Coronary artery (tissue), 2 donors: ENCODE results near the gene SPATA16.
"Not testable (repeated sequence)": the region's sequence is repeated elsewhere in the genome, so short reads cannot be mapped to it uniquely, and the experiment has no call there.

Experiments used
- DNase-seq: peaks from one replicate; pipeline ENCODE4 v3.0.0-alpha.2; 2017; ENCODE audit warnings: low spot score
- H3K27ac ChIP-seq, 2 donors: fragments of 200-600 bp; sonication (generic); one replicate each; pipeline ENCODE4 v1.5.1; 2016 to 2019
- H3K4me3 ChIP-seq: fragments of 200-600 bp; sonication (generic); 2 replicates; pipeline ENCODE4 v1.5.1; 2016; ENCODE audit warnings: mild to moderate bottlenecking, moderate library complexity
- TF ChIP-seq, protein P1 (sequence below): fragments of 200-600 bp; sonication (generic); IDR thresholded peaks from one replicate; pipeline ENCODE4 v1.5.1; 2019; ENCODE audit warnings: antibody characterized with exemption

SPATA16 gene

GRCh38 chr3:172965256-172965655 lies 175.8 kb downstream of the SPATA16 start:
- DNase-seq, result no peak
- no peak overlapping the region for H3K4me3 ChIP-seq
- TF ChIP-seq, protein P1, sequence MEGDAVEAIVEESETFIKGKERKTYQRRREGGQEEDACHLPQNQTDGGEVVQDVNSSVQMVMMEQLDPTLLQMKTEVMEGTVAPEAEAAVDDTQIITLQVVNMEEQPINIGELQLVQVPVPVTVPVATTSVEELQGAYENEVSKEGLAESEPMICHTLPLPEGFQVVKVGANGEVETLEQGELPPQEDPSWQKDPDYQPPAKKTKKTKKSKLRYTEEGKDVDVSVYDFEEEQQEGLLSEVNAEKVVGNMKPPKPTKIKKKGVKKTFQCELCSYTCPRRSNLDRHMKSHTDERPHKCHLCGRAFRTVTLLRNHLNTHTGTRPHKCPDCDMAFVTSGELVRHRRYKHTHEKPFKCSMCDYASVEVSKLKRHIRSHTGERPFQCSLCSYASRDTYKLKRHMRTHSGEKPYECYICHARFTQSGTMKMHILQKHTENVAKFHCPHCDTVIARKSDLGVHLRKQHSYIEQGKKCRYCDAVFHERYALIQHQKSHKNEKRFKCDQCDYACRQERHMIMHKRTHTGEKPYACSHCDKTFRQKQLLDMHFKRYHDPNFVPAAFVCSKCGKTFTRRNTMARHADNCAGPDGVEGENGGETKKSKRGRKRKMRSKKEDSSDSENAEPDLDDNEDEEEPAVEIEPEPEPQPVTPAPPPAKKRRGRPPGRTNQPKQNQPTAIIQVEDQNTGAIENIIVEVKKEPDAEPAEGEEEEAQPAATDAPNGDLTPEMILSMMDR, result no peak
- H3K27ac ChIP-seq, result no peak overlapping the region

DNA sequence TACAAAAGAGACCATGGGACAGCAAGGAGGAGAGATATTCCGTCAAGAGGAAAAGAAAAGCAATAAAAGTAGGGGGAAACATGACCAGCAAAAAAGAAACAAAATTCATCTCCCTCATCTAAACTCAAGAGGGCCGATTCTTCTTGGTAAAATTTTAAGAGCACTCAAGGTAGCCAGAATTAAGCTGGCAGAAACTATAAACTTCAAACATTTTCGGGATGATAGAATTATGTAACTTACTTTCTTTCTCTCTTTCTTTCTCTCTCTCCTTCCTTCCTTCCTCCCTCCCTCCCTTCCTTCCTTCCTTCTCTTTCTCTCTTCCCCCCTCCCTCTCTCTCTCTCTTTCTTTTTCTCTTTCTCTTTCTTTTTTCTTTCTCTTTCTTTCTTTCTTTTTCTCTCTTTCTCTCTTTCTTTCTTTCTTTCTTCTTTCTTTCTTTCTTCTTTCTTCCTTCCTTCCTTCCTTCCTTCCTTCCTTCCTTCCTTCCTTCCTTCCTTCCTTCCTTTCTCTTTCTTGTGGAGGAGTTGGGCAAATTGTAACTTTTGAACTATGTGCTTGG lies 180.3 kb downstream of the SPATA16 start:
- not testable (repeated sequence) for H3K27ac ChIP-seq, H3K4me3 ChIP-seq, DNase-seq

GRCh38 chr3:172958565-172958964 lies 182.5 kb downstream of the SPATA16 start:
- H3K27ac ChIP-seq, result no peak overlapping the region
- H3K4me3 ChIP-seq, result no peak overlapping the region
- DNase-seq, result no peak
- TF ChIP-seq, protein P1, result no peak

- TF ChIP-seq, protein P1, result no peak
- DNase-seq, result no peak
- Histone ChIP-seq H3K4me3 (no peak overlapping the region), H3K27ac (no peak overlapping the region)
Measured at GRCh38 chr3:172953571-172953970, 187.5 kb downstream of the SPATA16 start.

- DNase-seq, result no peak
- TF ChIP-seq, protein P1, result no peak
- no peak overlapping the region for H3K27ac ChIP-seq
- no peak overlapping the region for H3K4me3 ChIP-seq
Measured at GRCh38 chr3:172951511-172951910, 189.5 kb downstream of the SPATA16 start.

DNA sequence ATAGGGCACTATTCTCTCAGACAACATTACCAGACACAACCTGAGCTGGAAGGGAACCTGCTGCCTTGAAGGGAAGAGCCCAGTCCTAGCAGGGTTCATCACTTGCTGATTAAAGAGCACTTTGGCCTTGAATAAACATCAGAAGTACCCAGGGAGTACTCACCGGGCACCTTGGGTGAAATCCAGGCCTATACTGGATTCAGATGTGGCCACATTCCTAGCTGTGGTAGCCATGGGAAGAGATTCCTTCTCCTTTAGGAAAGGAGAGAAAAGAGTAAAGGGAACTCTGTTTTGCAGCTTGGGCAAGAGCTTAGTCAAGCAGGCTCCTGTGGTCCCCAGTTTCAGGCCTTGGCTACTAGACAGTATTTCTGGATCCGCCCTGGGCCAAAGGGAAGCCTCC lies 195.0 kb downstream of the SPATA16 start:
- Histone ChIP-seq H3K27ac (no peak overlapping the region), H3K4me3 (no peak overlapping the region)
- TF ChIP-seq, protein P1, result no peak
- DNase-seq, result no peak

DNA sequence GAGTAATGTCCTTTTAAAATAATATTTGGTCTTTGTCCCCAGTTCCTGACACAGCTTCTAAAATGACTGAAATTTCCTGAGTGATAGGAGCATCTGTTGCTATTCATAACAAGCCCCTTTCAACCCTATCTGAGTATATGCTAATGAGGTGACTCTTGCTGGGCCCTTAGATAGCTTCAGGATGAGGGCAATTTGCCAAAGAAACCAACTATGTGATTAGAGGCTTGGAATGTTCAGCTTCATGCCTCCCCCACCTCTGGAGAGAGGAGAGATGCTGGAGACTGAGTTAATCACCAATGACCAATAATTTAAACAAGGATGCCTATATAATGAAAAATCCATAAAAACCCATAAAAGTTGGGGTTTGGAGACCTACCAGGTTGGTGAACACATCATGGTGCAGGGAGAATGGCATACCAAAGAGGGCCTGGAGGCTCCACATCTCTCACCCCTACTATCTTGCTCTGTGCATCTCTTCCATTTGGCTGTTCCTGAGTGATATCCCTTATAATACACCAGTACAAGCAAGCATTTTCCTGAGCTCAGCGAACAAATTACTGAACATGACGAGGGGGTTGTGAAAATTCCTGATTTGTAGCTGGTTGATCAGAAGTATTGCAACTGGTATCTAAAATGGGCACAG lies 201.3 kb downstream of the SPATA16 start:
- Histone ChIP-seq H3K4me3 (no peak overlapping the region), H3K27ac (no peak overlapping the region)
- TF ChIP-seq, protein P1, result no peak
- no peak for DNase-seq
